Measurements from ENCODE around the gene FMO4.
"Not testable (repeated sequence)": the region's sequence is repeated elsewhere in the genome, so short reads cannot be mapped to it uniquely, and the experiment has no call there.

The FMO4 gene

DNA sequence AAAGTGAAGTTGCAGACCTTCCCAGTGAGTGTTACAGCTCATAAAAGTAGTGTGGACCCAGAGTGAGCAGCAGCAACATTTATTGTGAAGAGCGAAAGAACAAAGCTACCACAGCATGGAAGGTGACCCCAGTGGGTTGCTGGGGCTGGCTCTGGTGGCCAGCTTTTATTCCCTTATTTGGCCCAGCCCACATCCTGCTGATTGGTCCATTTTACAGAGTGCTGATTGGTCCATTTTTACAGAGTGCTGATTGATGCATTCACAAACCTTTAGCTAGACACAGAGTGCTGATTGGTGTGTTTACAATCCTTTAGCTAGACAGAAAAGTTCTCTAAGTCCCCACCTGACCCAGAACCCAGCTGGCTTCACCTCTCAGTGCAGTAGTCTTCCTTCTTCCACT is 76.8 kb downstream of the FMO4 start:
- DNase-seq: not testable (repeated sequence)

All from stimulated activated naive CD4-positive, alpha-beta T cell treated with Interleukin-2 at 50 U/mL for 16 hours (primary cell).